ENCODE results near the gene FHIT.

- TF ChIP-seq POLR2AphosphoS5 (IDR thresholded peaks at IDR 0.05; ENCODE audit: low read depth, low read length) (no peak), TAF1 (IDR thresholded peaks at IDR 0.05; ENCODE audit: borderline replicate concordance, low read depth, low read length) (no peak), POLR2A (IDR thresholded peaks at IDR 0.05; ENCODE audit: low read depth, low read length) (no peak)
Measured at GRCh38 chr3:60948488-60948887, 302.8 kb downstream of the FHIT start.

All from GM12892 (cell line).